ENCODE measurements around the gene PTPN11. TPM values are rescaled to one million over a fixed set of nuclear protein-coding genes. Genes with fewer than 3 reads are reported as not detected.
A peak's percentile ranks its signal among the peaks of the same experiment; 100 is the strongest.

PTPN11 gene
- polyA plus RNA-seq, 3 donors: 11.1 to 41.9 (median 28.8) TPM

GRCh38 chr12:112381406-112381882, 37.3 kb upstream of the PTPN11 start:
- Mint-ChIP-seq H3K4me1 (peaks cover 30% of the 10 kb centered on the region), H3K27ac (peak overlapping the region; percentile 68 to 95 (median 87)), H3K4me3 (peak overlapping the region; percentile 98 to 100), H3K36me3 (no peaks in the 10 kb centered on the region), H3K9me3 (peaks cover 0 to 4% (median 0%) of the 10 kb centered on the region in 7 donors), H3K27me3 (ENCODE audit: low read depth in 3 of 3) (peaks cover 0 to 3% (median 2%) of the 10 kb centered on the region in 3 donors)
- H3K79me2 ChIP-seq (ENCODE audit: insufficient read depth, low read length): peaks cover 56% of the 10 kb centered on the region
- DNase-seq: peak in 1 of 3 donors; percentile 4
- H3K9ac ChIP-seq (ENCODE audit: insufficient read depth, low read length, poor library complexity, severe bottlenecking): peak overlapping the region; percentile 80
- H3K4me2 ChIP-seq (replicated peaks; ENCODE audit: extremely low read depth, low read length, poor library complexity, severe bottlenecking): peak overlapping the region; percentile 89
- H3K27ac ChIP-seq (ENCODE audit: low read depth in 1 of 2, low read length in 2 of 2): peak overlapping the region in 1 of 2 donors; percentile 82
- no peaks in the 10 kb centered on the region for H3K27me3 ChIP-seq (ENCODE audit: control insufficient read depth in 2 of 2, insufficient read depth in 2 of 2, low read length in 2 of 2)
- H3K36me3 ChIP-seq (replicated peaks in 1 of 2; ENCODE audit: control insufficient read depth in 1 of 2, insufficient read depth in 2 of 2, low read length in 2 of 2): no peaks in the 10 kb centered on the region
- intact Hi-C loops (cut with micrococcal nuclease): loop anchor here (5.0 to 10.0 kb wide), 2 partner anchors 36 to 257 kb away; partner anchors contain the start of genes PTPN11 (in 1 of the 2) and TRAFD1 (in 1 of the 2)
- TF ChIP-seq CTCF (IDR thresholded peaks at IDR 0.05): no peak
- no peaks in the 10 kb centered on the region for H3K9me3 ChIP-seq (replicated peaks in 1 of 2; ENCODE audit: control insufficient read depth in 1 of 2, insufficient read depth in 1 of 2, low read length in 2 of 2)
- peaks cover 32% of the 10 kb centered on the region for H4K20me1 ChIP-seq (ENCODE audit: insufficient read depth, low read length)
- peaks cover 26 to 31% of the 10 kb centered on the region in 2 donors for H3K4me1 ChIP-seq (ENCODE audit: control insufficient read depth in 1 of 2, insufficient read depth in 2 of 2, low read length in 2 of 2)
- H2AFZ ChIP-seq (ENCODE audit: insufficient read depth, low read depth, low read length, poor library complexity, severe bottlenecking): peak overlapping the region; percentile 100
- WGBS (ENCODE audit: insufficient coverage): 0% methylated on average over 24 of the region's 33 CpGs
- peak overlapping the region; percentile 47 to 90 (median 82) for H3K4me3 ChIP-seq (replicated peaks in 1 of 3; ENCODE audit: low read depth in 2 of 3, low read length in 3 of 3)

- WGBS (ENCODE audit: insufficient coverage): under 1% methylated on average over 106 of the region's 106 CpGs
- Histone ChIP-seq H3K9me3 (replicated peaks in 1 of 2; ENCODE audit: control insufficient read depth in 1 of 2, insufficient read depth in 1 of 2, low read length in 2 of 2) (no peaks in the 10 kb centered on the region), H3K9ac (ENCODE audit: insufficient read depth, low read length, poor library complexity, severe bottlenecking) (peak within 1 kb of the TSS; percentile 80), H3K79me2 (ENCODE audit: insufficient read depth, low read length) (peaks cover 49% of the 10 kb centered on the region), H3K4me1 (ENCODE audit: control insufficient read depth in 1 of 2, insufficient read depth in 2 of 2, low read length in 2 of 2) (peaks cover 33 to 38% of the 10 kb centered on the region in 2 donors), H3K4me3 (replicated peaks in 1 of 3; ENCODE audit: low read depth in 2 of 3, low read length in 3 of 3) (peak within 1 kb of the TSS; percentile 49 to 90 (median 82)), H4K20me1 (ENCODE audit: insufficient read depth, low read length) (peaks cover 25% of the 10 kb centered on the region), H3K27ac (ENCODE audit: low read depth in 1 of 2, low read length in 2 of 2) (peak within 1 kb of the TSS; percentile 14 to 82), H3K27me3 (ENCODE audit: control insufficient read depth in 2 of 2, insufficient read depth in 2 of 2, low read length in 2 of 2) (no peaks in the 10 kb centered on the region), H2AFZ (ENCODE audit: insufficient read depth, low read depth, low read length, poor library complexity, severe bottlenecking) (peak within 1 kb of the TSS; percentile 100), H3K4me2 (replicated peaks; ENCODE audit: extremely low read depth, low read length, poor library complexity, severe bottlenecking) (peak within 1 kb of the TSS; percentile 89), H3K36me3 (replicated peaks in 1 of 2; ENCODE audit: control insufficient read depth in 1 of 2, insufficient read depth in 2 of 2, low read length in 2 of 2) (no peaks in the 10 kb centered on the region)
- H3K4me1 Mint-ChIP-seq: peaks cover 37% of the 10 kb centered on the region
- intact Hi-C loops (cut with micrococcal nuclease): loop anchor here (5.0 to 10.0 kb wide), 2 partner anchors 35 to 257 kb away; partner anchors contain the start of genes PTPN11 (in 1 of the 2) and TRAFD1 (in 1 of the 2)
- peak; percentile 81 to 92 (median 83) for DNase-seq
- peaks cover 0 to 3% (median 0%) of the 10 kb centered on the region in 7 donors for H3K9me3 Mint-ChIP-seq
- peaks cover 0 to 2% (median 1%) of the 10 kb centered on the region in 3 donors for H3K27me3 Mint-ChIP-seq (ENCODE audit: low read depth in 3 of 3)
- H3K36me3 Mint-ChIP-seq: no peaks in the 10 kb centered on the region
- H3K4me3 Mint-ChIP-seq: peak within 1 kb of the TSS; percentile 98 to 100
- H3K27ac Mint-ChIP-seq: peak within 1 kb of the TSS; percentile 84 to 95 (median 93)
- TF ChIP-seq CTCF (IDR thresholded peaks at IDR 0.05): no peak
Measured at GRCh38 chr12:112381883-112382796, 36.6 kb upstream of the PTPN11 start, which contains the start of gene HECTD4. Gene HECTD4, minus strand, starts transcription at chr12:112382431. Its CDS starts 303 bp downstream, at chr12:112382128.

All from CD14-positive monocyte (primary cell).